ENCODE results near the gene TAT.
"Not testable (repeated sequence)": the region's sequence is repeated elsewhere in the genome, so short reads cannot be mapped to it uniquely, and the experiment has no call there.

TAT gene

GRCh38 chr16:71564335-71564967 is 12.4 kb downstream of the TAT start:
- no peak for TF ChIP-seq CTCF (IDR thresholded peaks at IDR 0.05; ENCODE audit: low read depth, low read length)
- peak overlapping the region; percentile 75 for H3K4me3 ChIP-seq (ENCODE audit: low read depth, low read length)
- no peaks in the 10 kb centered on the region for H3K36me3 ChIP-seq
- DNase-seq, result peak; percentile 9
- H3K9me3 ChIP-seq (ENCODE audit: severe bottlenecking), result peaks cover 13% of the 10 kb centered on the region
- H3K27me3 ChIP-seq (ENCODE audit: insufficient read depth, low read depth, severe bottlenecking), result no peaks in the 10 kb centered on the region
- peak overlapping the region; percentile 88 for H3K27ac ChIP-seq

DNA sequence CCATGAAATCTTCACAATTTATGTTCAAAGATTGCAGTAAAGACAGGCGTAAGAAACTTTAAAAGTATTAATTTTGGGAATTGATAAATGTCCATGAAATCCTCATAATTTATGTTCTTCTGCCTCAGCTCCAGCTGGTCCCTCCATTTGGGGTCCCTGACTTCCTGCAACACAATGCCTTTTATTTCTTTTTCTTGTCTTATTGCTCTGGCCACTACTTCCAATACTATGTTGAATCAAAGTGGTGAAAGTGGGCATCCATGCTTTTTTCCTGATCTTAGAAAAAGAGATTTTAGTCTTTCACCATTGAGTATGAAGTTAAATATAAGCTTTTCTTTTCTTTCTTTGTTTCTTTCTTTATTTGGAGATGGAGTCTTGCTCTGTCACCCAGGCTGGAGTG is 14.3 kb downstream of the TAT start:
- DNase-seq, result no peak
- no peak overlapping the region for H3K27ac ChIP-seq
- H3K36me3 ChIP-seq, result no peaks in the 10 kb centered on the region
- H3K9me3 ChIP-seq (ENCODE audit: severe bottlenecking), result peaks cover 13% of the 10 kb centered on the region
- no peak for TF ChIP-seq CTCF (IDR thresholded peaks at IDR 0.05; ENCODE audit: low read depth, low read length)
- no peaks in the 10 kb centered on the region for H3K27me3 ChIP-seq (ENCODE audit: insufficient read depth, low read depth, severe bottlenecking)
- H3K4me3 ChIP-seq (ENCODE audit: low read depth, low read length), result no peak overlapping the region

- H3K4me3 ChIP-seq (ENCODE audit: low read depth, low read length); H3K36me3 ChIP-seq; H3K27me3 ChIP-seq (ENCODE audit: insufficient read depth, low read depth, severe bottlenecking); DNase-seq; H3K27ac ChIP-seq: not testable (repeated sequence)
- peaks cover 13% of the 10 kb centered on the region for H3K9me3 ChIP-seq (ENCODE audit: severe bottlenecking)
These were observed 15.0 kb downstream of the TAT start for GRCh38 chr16:71561886-71562285.

GRCh38 chr16:71559855-71560254 is 17.0 kb downstream of the TAT start:
- no peak for TF ChIP-seq CTCF (IDR thresholded peaks at IDR 0.05; ENCODE audit: low read depth, low read length)
- no peak for DNase-seq
- H3K36me3 ChIP-seq, result no peaks in the 10 kb centered on the region
- no peaks in the 10 kb centered on the region for H3K27me3 ChIP-seq (ENCODE audit: insufficient read depth, low read depth, severe bottlenecking)
- H3K9me3 ChIP-seq (ENCODE audit: severe bottlenecking), result peaks cover 13% of the 10 kb centered on the region
- H3K27ac ChIP-seq, result no peak overlapping the region
- no peak overlapping the region for H3K4me3 ChIP-seq (ENCODE audit: low read depth, low read length)

- Histone ChIP-seq H3K4me3 (ENCODE audit: low read depth, low read length) (no peak overlapping the region), H3K27me3 (ENCODE audit: insufficient read depth, low read depth, severe bottlenecking) (no peaks in the 10 kb centered on the region), H3K27ac (no peak overlapping the region), H3K36me3 (no peaks in the 10 kb centered on the region), H3K9me3 (ENCODE audit: severe bottlenecking) (peaks cover 13% of the 10 kb centered on the region)
- no peak for DNase-seq
- TF ChIP-seq CTCF (IDR thresholded peaks at IDR 0.05; ENCODE audit: low read depth, low read length), result no peak
These were observed 18.8 kb downstream of the TAT start for GRCh38 chr16:71557954-71558582.

DNA sequence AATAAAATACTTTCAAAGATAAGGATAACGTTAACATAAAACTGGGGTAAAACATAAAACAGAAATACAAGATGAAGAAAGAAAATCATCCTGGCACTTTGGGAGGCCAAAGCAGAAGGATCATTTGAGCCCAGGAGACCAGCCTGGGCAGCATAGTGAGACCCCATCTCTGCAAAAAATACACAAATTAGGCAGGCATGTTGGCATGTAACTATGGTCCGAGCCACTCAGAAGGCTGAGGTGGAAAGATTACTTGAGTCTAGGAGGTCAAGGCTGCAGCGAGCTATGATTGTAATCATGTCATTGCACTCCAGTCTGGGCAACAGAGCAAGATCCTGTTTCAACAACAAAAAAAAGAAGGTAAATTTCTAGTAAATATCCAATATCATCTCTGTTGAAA is 19.6 kb downstream of the TAT start:
- Histone ChIP-seq H3K4me3 (ENCODE audit: low read depth, low read length) (no peak overlapping the region), H3K9me3 (ENCODE audit: severe bottlenecking) (peaks cover 8% of the 10 kb centered on the region), H3K27me3 (ENCODE audit: insufficient read depth, low read depth, severe bottlenecking) (no peaks in the 10 kb centered on the region), H3K27ac (no peak overlapping the region), H3K36me3 (no peaks in the 10 kb centered on the region)
- TF ChIP-seq CTCF (IDR thresholded peaks at IDR 0.05; ENCODE audit: low read depth, low read length), result no peak
- DNase-seq, result no peak
